Smooth muscle cell of the brain vasculature (primary cell): ENCODE data around the gene ZDHHC11.
"Not testable (repeated sequence)": the region's sequence is repeated elsewhere in the genome, so short reads cannot be mapped to it uniquely, and the experiment has no call there.

Source experiments
- DNase-seq: peaks from one replicate; pipeline ENCODE4 v3.0.0-alpha.2; 2012; ENCODE audit warnings: low read depth, low spot score

Gene ZDHHC11

GRCh38 chr5:859391-859790 lies 8.6 kb upstream of the ZDHHC11 start:
- DNase-seq, result no peak

- no peak for DNase-seq
Measured at GRCh38 chr5:858726-859125, 7.9 kb upstream of the ZDHHC11 start.

- DNase-seq, result no peak
Measured at GRCh38 chr5:856531-857425, 6.0 kb upstream of the ZDHHC11 start.

GRCh38 chr5:855771-856530 lies 5.2 kb upstream of the ZDHHC11 start:
- DNase-seq, result no peak

- no peak for DNase-seq
Measured at GRCh38 chr5:854966-855743, 4.4 kb upstream of the ZDHHC11 start.

GRCh38 chr5:854217-854616 lies 3.4 kb upstream of the ZDHHC11 start:
- DNase-seq, result no peak

GRCh38 chr5:853416-854090 lies 2.8 kb upstream of the ZDHHC11 start:
- DNase-seq, result not testable (repeated sequence)

- DNase-seq, result no peak
Measured at GRCh38 chr5:852431-853401, 1.9 kb upstream of the ZDHHC11 start.

- no peak for DNase-seq
Measured at GRCh38 chr5:852018-852417, 1.2 kb upstream of the ZDHHC11 start.

GRCh38 chr5:851553-851952 lies 767 bp upstream of the ZDHHC11 start:
- no peak for DNase-seq

- no peak for DNase-seq
Measured at GRCh38 chr5:851076-851475, 290 bp upstream of the ZDHHC11 start.

GRCh38 chr5:849651-850301 lies 1.0 kb downstream of the ZDHHC11 start:
- no peak for DNase-seq

- DNase-seq, result no peak
Measured at GRCh38 chr5:848671-849111, 2.1 kb downstream of the ZDHHC11 start.

- not testable (repeated sequence) for DNase-seq
Measured at GRCh38 chr5:847736-848135, 3.0 kb downstream of the ZDHHC11 start.

GRCh38 chr5:847212-847611 lies 3.6 kb downstream of the ZDHHC11 start:
- DNase-seq, result not testable (repeated sequence)

GRCh38 chr5:846602-847091 lies 4.1 kb downstream of the ZDHHC11 start:
- not testable (repeated sequence) for DNase-seq

GRCh38 chr5:845676-846601 lies 4.8 kb downstream of the ZDHHC11 start:
- DNase-seq, result not testable (repeated sequence)

GRCh38 chr5:845031-845675 lies 5.6 kb downstream of the ZDHHC11 start:
- not testable (repeated sequence) for DNase-seq
